ENCODE measurements around the gene TLX3.
"Not testable (repeated sequence)": the region's sequence is repeated elsewhere in the genome, so short reads cannot be mapped to it uniquely, and the experiment has no call there.

TLX3 gene

DNA sequence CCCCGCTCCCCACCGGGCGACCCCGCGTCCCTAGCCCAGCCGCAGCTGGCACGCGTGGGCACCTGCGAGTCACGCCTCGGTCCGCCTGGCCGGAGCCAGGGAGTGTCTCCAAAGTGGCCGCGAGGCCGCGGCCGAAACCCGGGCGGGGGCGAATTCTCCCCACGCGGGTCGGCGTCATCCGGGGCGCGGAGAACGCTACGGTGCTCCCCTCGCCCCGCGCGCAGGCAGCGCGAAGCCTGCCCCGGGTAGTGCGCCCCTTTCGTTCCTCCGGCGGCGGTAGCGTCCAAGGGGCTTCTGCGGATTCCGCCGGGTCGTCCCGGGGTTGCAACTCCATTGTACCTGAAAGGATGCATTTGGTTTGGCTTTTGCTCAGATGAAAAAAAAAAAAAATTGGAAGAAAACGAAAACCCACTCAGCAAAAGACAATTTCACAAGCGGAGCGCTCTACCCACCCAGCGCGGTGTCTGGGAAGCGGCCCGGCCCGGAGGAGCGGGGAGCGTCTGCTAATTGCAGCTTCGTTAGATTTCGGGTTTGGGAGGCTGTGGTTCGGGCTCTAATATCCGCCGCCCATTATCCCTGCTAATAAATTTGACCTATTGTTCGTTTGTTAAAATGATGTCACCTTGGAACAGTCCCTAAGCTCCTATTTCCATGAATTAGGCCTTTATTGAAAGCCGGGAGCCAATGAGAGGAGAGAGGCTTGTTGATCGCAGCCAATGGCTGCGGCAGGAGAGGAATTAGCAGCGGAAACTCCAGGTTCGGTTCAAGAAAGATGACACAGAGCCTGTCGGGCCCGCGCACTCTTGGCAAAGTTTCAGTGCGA, at the start of gene TLX3:
TSS of gene TLX3 (plus strand) at position 796 of the 823 bp plus-strand sequence. CDS start 118 bp downstream, outside the sequence.
- ATAC-seq (no peak), DNase-seq (peak; percentile 4)

DNA sequence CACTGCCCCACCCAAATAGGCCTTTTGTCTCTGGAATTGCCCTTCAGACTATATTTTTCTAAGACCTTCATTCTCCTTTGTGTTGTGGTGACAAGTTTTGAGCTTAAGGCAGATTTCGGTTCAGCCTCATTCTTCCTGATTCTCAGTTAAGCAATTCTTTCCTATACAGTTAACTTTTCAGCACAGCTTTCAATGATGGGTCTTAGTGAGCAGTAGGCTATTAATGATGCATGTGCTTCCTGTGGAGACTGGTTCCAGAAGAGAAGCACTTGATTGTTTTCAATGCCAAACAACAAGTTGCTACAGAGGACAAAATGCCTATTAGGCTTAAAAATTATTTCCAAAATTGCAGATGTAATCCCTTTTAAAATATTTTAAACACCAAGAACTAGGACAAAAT, 47.7 kb upstream of the TLX3 start:
- ATAC-seq (no peak), DNase-seq (no peak)

DNA sequence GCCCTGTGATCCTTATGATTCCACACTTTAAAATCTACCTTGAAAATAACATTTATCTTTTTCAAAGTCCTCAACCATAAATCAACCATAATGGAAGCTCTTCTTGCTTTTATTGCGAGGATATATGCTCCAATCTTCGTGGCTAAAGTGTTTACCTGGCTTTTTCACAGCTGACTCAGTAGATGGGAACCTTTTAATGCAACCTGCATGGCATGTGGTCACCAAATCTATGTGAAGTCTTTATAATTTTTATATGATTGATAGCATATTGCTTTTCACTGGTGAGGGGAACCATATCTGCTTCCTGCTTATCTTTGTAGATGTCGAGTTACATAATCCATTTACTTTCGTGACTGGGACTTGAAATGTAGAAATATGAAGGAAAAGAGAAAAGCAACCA, 47.1 kb upstream of the TLX3 start:
- no peak for ATAC-seq
- DNase-seq = no peak

DNA sequence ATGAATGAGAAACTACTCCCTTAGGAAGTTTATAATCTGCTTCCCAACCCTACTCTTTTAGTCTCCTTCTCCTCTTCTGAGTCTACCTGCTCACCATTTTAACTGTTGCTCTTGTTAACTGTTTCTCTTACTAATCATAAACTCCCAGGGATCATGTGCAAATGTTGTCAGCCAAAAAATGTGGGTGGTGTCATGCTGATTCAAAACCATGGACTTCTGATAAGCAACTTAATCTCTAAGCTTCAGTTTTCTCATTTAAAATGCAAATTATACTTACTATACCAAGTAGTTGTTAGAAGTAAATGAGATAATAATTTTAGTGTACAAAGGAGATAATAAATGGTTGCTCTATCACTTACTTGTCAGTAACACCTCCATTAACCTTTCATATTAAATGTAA, 45.9 kb upstream of the TLX3 start:
- ATAC-seq (no peak), DNase-seq (no peak)

DNA sequence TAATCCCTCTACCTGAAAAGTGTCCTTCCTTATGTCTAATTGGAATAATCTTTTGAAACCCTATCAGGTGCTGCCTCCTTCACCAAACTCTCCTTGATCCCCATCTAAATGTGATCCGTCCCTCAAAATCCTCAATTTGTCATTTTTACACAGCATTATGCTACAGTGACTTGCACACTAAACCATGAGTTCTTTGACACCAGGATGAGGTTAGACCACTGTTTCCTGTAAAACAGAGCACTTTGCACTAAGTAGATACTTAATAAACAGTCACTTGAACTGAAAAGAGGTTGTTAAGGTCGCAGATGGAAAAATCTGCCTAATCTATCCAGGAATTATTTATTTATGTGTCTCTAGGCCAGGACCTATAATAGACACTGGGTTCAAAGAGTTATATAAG, 44.2 kb upstream of the TLX3 start:
- no peak for DNase-seq
- ATAC-seq = no peak

DNA sequence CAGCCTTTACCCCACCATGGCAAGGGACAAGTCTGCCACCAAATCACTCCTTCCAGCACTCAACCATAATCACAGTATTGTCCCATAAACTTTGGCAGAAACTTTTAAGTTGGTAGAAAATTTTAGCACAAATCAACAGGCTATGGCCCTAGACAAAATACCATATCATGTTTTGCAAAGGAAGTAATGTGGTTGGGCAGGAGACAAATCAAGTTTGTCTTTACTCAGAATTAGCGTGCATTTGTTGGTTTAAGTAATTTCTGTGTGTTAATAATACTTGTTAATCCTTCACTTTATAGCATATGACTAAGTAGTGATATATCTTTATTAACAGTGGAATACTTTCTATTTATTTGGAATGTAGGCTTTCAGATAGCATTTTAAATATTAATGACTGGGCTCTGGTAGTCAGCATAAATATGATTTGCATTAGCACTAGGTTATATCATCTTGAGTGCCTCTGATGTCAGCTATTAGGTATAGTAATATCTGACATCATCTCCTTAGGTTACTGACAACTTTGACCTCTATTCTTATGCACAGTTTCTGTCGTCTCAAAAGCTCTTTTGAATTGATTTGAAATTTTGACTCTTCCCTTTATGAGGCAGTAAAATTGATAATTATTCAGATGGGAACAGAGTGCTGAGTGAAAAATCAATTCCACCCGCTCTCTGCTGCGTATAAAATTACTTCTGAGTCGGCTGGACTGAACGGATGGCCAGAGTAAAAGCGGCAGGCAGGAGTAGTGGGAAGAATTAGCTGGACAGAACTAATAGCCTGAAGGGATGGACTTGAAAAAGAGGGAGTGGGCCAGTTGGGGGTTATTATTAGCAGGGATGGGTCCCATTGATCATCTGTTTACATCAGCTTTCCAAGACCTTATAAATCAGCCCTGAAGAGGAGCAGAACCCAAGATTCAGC, 40.1 kb upstream of the TLX3 start:
- no peak for ATAC-seq

DNA sequence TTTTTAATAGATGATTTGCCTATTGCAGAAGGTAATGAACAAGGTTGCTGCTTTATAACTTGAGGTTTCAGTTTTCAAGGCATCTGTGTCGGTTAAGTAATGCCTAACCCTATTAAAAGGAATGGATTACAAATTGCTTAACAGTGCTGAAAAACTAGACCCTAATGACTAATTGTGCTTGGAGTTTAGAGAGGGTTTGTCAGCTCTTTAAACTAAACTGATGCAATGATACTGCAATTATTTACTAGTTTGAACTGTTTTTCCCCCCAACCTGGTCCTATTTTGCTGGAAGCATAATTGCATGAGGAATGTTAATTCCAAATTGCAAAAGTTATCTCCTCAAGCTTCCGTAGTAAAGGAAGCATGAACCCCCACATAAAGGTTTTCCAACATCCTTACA, 39.3 kb upstream of the TLX3 start:
- no peak for DNase-seq
- ATAC-seq = no peak

More for the DNA sequence above, 40.1 kb upstream of the TLX3 start:
- DNase-seq = no peak

DNA sequence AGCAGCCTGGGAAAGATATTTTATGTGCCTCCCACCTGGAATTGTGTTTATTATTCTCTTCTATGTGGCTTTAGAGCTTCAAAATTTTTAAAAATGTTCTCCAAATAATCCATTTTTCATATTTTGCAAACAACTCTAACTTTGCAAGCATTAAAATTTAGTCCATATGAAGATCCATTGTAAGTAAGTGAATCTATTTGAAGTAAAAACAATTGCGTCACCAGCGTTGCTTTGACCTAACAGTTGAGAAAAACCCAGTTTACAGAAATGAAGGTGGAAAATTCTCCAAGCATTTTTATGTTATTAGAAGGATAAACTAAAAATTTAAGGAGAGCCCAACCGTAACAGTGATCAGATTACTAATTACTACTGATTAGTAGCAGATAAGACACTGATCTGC, 38.9 kb upstream of the TLX3 start:
- ATAC-seq = no peak
- no peak for DNase-seq

DNA sequence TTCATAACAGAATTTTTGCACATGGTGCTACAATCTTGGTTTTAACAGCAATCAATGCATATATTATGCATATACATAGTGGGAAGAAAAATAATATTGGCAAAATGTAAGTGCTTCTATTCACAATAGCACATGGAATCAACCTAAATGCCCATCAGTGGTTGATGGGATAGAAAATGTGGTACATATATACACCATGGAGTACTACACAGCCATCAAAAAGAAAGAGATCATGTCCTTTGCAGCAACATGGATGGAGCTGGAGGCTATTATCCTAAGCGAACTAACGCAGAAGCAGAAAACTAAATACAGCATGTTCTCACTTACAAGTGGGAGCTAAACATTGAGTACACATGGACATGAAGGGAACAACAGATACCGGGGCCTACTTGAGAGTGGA, 37.2 kb upstream of the TLX3 start:
- ATAC-seq (no peak), DNase-seq (no peak)

DNA sequence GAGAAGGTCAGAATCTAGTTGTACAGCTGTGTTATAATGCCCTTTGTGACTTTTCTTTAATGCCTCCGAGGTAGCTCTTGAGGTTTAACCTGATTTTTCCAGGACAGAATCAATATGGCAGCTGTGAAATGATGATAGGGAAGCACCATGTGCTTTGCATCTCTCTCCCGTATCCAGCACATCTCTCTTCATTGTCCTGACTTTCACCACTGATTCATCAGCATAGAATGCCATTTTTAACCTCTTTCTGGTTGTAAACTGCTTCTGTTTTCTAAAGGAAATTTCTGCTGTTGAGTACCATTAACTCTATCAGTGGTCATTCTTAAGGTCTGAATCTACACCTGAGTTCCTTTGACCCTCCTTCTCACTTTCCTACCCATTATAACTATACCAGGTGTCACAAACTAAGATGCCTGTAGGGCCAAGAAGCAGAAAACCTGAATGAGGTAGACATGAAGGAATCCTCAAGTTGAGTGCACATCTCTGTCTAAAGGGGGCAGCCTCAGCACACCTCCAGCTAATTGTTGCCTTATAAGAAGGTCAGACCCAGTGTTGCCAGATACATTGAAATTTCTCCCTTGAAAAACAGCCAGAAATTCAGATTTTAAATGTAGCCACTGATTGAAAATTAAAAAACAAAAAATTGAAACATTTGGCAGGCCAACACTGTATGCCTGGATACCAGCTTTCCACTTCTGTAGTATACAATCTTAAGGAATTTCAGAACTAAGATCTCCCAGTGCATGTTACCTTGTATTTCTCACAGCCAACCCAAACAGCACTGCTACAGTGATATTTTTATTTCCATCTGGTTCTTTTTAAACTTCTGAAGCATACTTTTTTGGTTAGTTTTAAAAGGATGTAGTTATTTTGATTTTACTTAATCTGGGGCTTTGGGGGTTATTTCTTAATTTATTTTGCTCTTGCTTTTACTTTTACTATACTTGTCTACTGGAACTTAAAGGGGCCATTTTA, 35.8 kb upstream of the TLX3 start:
- no peak for ATAC-seq

DNA sequence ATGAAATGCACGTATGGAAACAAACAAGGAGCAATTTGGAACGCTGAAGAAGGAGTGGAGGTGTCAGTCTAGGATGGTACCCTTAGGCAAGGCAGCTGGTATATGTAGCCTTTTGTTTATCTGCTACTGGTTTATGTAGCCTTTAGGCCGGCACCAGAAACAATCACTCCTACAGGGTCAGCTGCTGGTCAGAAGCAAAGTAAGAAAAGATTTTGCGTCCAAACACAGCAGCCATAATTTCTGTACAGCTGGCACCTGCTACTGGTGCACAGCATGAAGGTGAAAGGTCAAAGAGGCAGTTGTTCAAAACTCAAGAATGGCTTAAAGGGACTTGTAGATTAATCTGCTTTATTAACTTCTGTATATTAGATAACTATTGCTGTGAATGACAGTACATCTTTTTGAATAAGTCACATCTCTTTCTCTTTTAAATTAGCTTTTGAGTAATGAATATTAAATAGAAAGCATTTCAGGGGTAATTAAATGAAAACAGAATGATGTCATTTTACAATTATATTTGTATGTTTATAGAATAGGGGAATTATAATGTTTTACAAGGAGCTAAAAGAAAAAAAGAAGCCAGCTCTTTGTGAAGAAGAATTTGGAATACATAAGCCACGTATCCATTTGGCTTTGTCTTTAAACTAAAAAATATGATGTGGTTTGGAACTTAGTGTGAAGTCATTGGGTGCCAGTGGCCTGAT, 33.1 kb upstream of the TLX3 start:
- ATAC-seq (no peak), DNase-seq (no peak)

More for the DNA sequence above, 35.8 kb upstream of the TLX3 start:
- DNase-seq = no peak

DNA sequence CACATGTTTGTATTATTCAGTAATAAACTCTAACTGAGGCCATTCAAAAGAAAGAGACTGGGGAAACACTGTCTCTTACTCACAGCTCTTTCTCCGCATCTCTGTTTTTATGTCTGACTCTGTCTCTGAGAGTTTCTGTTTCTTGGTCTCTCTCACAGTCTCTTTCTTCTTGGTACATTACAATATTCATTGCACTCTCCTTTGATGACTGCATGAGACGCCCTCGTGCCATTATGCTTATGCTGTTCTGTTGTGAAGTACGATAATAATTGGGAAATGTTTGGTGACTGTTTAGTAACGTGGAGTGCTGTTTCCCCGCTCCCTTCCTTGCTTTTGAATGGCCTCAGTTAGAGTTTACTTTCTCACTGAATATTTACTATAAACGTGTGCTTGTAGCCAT, 25.3 kb upstream of the TLX3 start:
- DNase-seq (no peak), ATAC-seq (no peak)

DNA sequence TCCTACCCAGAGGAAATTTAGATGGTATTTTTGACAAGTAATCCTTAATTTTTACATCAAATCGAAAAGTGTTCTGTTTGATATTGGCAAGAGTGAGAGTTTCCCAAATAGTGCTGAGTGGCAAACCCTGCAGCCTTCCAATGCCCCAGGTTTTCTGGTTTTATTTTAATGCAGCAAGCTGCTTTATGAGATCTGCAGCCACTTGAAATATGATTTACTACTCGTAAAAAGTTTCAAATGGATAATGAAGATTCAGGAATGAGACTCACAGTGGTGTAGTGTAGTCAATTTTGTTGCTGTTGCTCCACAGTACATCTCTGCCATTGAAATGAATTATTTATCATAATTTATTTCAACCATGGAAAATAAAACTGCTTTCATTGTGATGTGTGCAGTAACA, 23.6 kb upstream of the TLX3 start:
- DNase-seq = no peak

DNA sequence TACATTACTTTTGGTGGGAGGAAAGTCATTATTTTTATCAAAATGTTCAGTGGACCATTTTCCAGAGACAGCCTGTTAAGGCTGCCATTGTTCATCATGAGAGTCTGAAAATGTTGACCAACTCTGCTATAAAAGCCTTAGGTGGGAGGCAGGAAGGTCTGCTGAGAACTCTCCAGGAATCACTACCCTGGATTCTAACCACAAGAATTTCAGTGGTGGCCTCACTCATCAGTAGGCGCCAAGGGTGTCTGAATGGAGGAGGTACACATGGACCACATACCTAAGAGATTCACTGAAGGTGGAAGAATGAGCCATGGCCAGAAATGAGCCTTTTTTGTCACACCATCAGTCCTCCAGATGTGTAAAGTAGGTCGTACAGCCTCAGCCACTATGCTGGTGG, 21.0 kb upstream of the TLX3 start:
- ATAC-seq (no peak), DNase-seq (no peak)

More for the DNA sequence above, 23.6 kb upstream of the TLX3 start:
- no peak for ATAC-seq

DNA sequence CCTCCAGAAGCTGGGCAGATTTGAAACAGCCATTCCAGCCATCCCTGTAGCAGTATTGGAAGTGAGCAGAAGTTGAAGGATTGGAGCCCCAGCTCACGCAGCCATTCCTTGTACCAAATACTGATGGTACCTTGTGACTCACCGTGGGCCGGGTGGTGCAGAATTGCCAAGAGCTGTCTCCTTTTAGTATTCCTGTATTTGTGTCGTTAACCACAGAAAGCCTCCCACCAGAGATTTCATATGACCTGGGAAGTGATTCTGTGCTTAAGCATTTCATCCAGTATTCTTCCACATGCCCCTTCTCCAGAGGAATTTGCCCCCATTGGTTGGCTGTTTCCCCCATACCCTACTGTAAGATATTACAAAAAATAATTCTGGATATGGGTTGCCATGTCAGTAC, 17.7 kb upstream of the TLX3 start:
- DNase-seq (no peak), ATAC-seq (no peak)

DNA sequence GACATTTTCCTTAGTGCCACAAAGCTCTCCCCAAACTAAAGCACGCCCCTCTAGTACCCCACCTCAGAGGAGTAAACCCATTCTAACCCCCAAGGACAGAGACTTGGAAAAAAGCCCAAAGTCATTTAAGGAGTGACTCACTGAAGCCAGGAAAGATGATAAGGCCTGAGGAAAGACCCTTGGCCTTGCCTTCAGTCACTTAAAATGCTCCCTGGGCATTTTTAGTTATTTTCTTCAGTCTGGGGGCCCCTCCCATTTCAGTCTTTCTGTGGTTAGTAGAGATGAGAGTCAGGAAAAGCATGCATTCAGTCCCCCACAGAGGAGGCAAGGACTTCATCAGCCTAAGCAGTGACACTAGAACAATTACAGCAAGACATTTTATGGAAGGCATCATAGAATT, 13.7 kb upstream of the TLX3 start:
- DNase-seq (no peak), ATAC-seq (no peak)

DNA sequence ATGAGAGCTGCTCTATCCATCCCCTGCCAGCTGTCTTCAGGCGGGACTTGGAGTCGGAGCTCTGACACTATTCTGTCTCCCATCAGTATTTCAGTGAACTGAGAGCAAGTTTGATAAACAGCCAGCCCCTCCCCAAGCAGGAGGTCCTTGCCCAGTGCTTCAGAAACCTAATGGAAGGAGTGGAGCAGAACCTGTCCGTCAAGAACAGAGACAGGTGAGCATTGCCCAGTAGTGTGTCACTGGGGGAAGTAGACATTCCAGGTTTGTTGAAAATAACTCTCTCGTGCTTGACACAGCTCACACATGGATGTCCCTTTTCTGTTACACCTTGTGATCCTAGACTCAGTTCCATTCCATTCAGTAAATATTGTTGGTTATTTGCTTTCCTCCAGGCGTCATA, 13.2 kb upstream of the TLX3 start:
- no peak for ATAC-seq
- no peak for DNase-seq

DNA sequence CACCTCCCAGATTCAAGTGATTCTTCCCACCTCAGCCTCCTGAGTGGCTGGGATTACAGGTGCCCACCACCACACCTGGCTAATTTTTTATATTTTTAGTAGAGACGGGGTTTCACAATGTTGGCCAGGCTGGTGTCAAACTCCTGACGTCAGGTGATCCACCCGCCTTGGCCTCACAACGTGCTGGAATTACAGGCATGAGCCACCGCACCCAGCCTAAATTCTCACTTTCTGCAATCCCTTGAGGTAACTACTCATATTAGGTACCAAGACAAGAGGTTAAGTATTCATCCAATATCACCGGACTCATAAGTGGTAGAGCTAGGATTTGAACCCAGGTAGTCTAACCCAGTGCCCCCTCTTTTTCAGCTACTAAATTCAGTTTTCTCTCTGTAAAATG, 11.1 kb upstream of the TLX3 start:
- not testable (repeated sequence) for DNase-seq, ATAC-seq

DNA sequence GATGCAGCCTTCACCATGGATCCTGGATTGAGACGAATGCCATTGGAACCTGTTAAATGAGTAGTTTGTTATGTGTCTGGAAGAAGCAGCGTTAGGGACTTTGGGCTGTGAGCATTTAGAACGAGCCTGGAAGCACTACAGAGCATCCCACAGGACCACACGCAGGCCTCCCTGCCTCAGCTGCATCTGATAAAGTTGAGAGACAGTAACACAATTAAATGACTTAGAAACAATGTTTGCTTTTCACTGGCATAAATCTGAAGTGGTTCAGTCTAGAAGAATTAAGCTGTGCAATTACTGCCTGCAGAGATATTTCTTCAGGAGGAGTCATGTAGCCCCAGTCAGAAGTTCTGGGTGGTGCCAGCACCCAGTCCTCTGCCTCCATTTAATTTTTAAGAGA, 9.8 kb upstream of the TLX3 start:
- ATAC-seq (no peak), DNase-seq (no peak)

DNA sequence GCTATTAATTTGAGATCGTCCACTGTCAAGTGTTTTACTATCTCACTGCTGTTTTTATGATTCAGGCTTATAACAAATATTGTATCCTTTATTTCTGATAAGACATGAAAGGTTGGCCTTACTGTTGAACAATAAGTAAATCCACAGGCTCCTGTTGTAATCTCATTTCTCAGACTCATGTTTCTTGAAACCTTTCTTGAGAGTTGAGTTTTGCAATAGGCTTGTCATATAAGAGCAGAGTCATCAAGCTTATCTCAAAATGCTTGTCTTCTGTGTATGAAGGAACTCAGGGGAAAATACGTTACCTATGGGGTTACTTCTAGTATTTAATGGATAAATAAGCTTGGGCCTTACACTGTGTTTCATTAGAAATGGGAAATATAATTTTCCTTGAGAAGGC, 9.2 kb upstream of the TLX3 start:
- DNase-seq (no peak), ATAC-seq (no peak)

DNA sequence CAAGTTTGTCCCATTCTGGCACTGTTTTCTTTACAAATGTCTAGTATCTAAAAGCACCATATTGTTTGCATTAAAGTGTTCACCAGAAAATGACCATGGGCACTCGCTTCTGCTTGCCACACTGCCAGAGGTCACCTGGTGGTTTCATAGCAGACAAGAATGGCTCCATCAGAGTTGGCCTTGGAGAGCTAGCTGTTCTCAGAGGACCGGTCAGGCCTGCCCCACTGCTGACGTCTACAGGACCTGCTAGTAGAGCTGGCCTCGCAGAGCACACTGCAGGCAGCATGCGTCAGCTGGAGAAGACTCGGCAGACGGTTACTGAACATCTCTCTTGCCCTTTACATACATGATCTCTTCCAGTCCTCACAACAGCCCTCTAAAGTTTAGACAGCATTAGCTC, 8.7 kb upstream of the TLX3 start:
- ATAC-seq = no peak

More for the DNA sequence above, 8.7 kb upstream of the TLX3 start:
- DNase-seq = no peak

All from stimulated activated naive CD8-positive, alpha-beta T cell treated with anti-CD3 and anti-CD28 coated beads, Interleukin-15, Interleukin-2, amounts not matched to agents 100 U/mL and 50 U/mL, for 24 hours (primary cell).